ENCODE results near the gene CDH23.

The CDH23 gene

GRCh38 chr10:71561003-71561574 lies 164.4 kb downstream of the CDH23 start:
- no peak for DNase-seq (ENCODE audit: low spot score)

DNA sequence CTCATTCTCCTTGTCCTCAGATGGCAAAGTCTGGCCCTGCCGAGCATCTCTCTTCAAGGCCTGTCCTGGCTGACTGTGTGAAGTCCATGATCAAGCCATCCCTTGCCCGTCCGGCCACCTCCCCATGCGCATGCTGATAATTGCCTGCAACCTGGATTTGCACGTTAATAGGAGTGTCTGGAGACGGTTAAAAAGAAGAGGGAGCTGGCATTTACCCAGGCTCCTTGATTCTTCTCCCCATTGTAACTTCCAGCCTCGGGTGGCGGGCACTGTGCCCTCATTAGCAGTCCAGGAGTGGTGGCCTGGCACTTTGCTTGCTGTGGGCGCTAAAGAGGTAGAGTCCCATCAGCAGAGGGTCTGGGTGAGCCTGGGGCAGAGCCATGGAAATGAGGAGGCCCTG lies 165.5 kb downstream of the CDH23 start:
- DNase-seq (ENCODE audit: low spot score): no peak

DNA sequence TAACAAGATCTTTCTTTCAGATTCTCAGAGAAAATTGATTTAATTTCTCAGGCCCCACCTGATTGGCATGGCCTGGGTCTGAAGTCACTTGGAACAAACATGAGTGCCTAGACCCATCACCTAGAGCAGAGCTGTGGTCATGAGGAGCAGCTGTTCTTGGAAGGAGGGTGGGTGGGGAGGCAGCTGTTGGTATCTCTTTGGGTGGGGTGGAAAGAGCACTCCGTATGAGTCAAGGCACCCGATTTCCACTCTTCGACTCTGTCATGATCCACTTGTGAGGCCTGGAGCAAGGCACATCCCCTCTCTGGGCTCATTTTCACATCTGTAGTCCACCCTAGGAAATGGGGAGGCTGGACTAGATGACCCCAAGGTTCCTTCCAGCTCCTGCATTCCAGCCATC lies 166.2 kb downstream of the CDH23 start:
- no peak for DNase-seq (ENCODE audit: low spot score)

- no peak for DNase-seq (ENCODE audit: low spot score)
Measured at GRCh38 chr10:71564194-71564820, 167.6 kb downstream of the CDH23 start.

- no peak for DNase-seq (ENCODE audit: low spot score)
Measured at GRCh38 chr10:71565284-71566000, 168.7 kb downstream of the CDH23 start.

- no peak for DNase-seq (ENCODE audit: low spot score)
Measured at GRCh38 chr10:71567006-71567405, 170.3 kb downstream of the CDH23 start.

DNA sequence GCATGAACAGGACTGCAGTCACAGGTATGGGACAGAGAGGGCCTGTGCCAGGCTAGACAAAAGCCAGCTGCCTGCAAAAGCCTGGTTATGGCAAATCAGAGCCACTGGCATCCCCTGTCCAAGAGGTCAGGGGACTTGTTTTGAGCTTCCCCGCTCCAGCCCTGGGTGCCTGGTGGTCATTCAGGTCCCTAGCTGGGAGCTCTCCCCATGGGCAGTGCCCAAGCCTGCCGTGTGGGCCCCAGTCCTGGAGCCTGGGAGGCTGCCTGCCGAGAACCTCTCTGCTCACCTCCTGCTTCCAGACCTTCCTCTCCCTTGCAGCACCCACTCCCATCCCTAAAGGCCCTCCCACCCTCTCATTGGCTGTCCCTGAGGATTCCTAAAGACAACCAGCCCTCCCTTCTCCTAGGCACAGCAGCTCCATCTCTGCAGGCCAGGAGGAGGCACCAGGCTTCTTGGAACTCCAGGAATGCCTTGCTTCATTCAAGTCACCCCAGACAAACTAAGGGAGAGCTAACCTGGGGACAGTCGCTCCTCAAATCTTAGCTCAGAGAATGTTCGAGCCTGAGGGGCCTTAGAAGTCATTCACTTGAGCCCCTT lies 172.3 kb downstream of the CDH23 start:
- DNase-seq (ENCODE audit: low spot score): no peak

GRCh38 chr10:71569775-71570588 lies 173.3 kb downstream of the CDH23 start:
- peak; percentile 58 for DNase-seq (ENCODE audit: low spot score)

DNA sequence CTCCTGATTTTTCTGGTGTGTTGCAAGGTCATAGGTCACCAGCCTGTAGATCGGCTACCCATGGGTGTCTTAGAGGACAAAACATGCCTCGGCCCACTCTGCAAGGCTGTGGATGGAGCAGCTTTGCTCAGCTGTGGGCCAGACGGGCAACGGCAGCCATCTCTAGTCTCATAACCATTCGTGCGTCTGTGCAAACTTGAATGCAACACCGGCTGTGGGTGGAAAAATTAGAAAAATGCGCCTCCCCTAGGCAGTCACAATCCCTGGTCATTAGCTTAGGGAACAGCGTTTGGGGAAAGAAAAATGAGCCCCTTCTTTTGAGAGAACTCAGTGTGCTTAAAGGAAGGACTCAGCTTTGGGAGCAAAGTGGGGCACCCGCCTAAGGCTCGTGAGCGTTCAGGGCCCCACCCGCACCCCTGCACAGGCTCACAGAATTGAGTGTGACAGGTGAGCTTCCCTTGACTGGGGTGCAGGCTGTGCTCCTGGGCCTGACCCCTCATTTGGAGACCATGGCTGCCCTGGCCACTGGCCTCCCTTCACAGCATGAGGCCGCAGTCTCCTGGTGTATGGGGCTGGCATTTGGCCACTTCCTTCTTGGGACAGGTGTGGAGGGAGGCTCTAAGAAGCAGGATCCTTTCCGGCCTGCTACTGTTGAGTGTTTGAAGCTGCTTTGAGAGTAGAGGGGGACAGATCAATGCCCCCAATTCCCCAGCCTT lies 174.9 kb downstream of the CDH23 start:
- no peak for DNase-seq (ENCODE audit: low spot score)

GRCh38 chr10:71572962-71573361 lies 176.2 kb downstream of the CDH23 start:
- no peak for DNase-seq (ENCODE audit: low spot score)

GRCh38 chr10:71573562-71574518 lies 177.1 kb downstream of the CDH23 start:
- DNase-seq (ENCODE audit: low spot score): no peak

DNA sequence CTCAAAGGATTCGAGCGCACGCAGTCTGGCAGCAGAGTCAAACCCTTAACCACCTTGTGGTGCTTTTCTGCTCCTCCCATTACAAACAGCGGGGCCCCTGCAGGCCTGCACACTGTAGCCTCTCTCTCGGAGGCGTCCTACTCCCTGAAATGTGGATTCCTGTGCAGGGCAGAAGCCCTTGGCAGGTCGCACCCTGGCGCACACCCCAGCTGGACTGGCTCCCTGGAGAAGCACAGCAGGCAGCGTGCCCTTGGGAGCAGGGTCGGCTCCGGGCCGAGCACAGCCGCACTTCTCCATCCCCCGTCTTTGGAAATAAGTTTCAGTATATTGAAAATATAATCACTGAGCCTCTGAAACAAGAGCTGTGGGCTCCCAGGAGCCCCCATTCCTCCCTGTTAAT lies 178.7 kb downstream of the CDH23 start:
- DNase-seq (ENCODE audit: low spot score): no peak

DNA sequence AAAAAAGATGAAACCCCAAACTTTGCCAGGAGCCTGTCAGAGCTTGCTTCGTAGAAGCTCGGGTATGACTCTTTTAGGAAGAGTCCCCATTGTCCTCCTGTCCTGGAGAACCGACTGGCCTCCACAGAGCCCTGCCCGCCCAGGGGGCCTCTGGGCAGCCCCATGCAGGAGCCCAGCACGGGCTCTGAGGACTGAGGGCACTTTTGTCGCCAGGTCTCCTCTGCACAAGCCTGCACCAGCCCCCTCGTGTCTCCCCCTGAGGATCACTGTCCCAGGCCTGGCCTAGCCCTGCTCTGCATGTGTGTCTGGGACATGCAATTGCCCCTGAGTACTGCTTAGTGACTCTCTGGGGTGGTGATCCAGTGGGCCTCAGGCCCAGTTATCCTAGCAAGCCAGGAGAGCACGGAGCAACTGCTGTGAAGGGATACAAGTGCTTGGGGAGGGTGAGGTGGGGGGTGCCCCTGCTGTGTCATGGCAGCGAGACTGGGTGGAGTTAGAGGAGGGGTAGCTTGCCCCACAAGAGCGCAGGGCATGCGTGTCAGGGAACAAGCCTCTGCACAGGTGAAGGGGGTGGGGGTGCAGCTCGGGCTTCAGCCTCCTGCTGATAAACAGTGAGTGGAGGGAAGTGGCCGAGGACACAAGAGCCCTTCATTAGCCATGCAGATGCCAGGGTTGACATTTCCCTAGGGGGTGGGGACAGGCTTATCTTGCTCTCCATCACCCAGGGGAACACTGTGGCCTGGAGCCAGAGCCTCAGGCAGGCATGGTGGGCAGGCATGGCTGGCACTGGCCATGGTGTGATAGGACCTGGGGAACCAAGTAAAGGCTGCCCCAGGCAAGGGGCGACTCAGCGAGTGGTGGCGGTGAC lies 179.4 kb downstream of the CDH23 start:
- DNase-seq (ENCODE audit: low spot score): no peak

DNA sequence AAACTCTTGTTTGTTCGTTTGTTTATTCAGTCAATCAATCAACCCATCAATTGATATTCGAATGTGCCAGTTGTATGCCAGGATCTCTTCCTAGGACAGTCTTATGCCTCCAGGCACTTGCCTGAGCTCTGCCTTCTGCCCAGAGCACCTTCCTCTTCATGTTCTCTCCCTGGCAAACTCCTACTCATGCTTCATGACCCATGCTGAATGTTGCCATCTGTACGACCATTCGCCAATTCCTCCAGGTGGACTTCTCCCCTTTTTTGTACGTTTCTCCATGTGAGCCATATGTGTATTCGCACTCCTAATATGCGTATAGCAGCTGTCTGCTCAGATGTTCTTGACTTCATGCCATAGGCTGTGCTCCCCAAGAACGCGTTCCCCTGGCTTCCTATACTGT lies 180.1 kb downstream of the CDH23 start:
- DNase-seq (ENCODE audit: low spot score): no peak

DNA sequence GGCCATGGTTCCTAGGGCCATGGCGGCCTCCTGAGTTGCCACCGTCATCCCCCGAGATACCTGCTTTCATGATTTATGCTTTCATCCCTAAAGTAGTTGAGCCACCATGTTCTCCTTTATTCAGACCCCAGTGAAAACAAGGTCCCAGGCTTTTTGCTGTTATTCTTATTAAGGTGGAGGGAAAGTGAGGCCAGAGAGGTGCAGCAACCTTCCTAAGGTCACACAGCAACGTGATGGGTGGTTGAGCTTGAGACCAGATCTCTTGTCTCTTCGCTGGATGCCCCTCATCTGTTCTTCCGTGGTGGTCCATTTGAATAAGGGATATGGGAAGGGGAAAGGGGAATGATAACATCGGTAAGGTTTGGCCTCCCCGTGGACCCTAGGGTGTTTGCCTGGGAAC lies 180.6 kb downstream of the CDH23 start:
- DNase-seq (ENCODE audit: low spot score): no peak

GRCh38 chr10:71578069-71578468 lies 181.3 kb downstream of the CDH23 start:
- no peak for DNase-seq (ENCODE audit: low spot score)

- DNase-seq (ENCODE audit: low spot score): no peak
Measured at GRCh38 chr10:71579668-71580067, 182.9 kb downstream of the CDH23 start.

DNA sequence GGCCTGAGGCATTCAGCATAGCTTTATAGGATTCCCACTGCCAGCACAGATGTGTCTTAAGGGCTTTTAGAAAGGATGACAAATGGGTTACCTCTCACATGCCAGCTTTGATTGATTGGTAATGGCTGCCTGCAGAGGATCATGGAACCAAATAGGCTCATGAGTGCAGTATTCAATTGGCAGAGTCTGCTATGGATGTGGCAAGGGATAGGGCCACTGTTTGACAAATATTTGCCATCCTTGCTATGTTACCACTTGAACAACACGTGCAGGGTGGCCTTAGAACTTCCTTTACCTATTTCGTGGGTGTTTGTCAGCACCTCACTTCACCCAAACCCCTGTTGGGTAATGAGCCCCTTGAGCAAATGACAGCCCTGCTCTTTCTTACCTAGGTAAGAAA lies 183.7 kb downstream of the CDH23 start:
- no peak for DNase-seq (ENCODE audit: low spot score)

DNA sequence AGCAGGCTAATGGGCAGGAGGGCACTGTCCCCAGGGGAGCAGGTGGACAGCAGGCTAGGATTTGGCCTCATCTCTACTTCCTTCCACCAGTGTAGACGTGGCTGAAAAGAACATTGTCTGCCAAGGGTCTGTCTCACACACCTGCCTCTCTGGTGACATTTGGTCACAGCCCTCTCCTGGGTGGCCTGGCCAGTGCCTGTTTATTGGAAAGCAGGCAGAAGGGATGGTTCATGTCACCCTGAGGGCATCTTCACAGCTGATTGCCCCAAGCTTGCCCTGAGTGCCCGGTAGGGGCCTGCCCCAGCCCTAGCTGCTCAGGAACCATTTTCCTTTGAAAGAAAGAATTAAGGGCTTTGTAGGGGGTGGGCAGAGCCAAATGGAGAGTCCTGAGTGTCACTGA lies 184.2 kb downstream of the CDH23 start:
- no peak for DNase-seq (ENCODE audit: low spot score)
